Skin of body (tissue), 2 donors: Measurements from ENCODE around the gene USP17L21. TPM values are rescaled to one million over a fixed set of nuclear protein-coding genes. Genes with fewer than 3 reads are reported as not detected.
"Not testable (repeated sequence)": the region's sequence is repeated elsewhere in the genome, so short reads cannot be mapped to it uniquely, and the experiment has no call there.

Source experiments
- DNase-seq: peaks from one replicate; lab custom pipeline; 2025; lab: John Stamatoyannopoulos, UW
- total RNA-seq: library from RNA; depleted of rRNA; stranded (reverse); fragments of >200 nt; gene quantifications from one replicate; pipeline ENCODE4 v1.2.3, GENCODE V29; 2014

USP17L21 gene
- total RNA-seq: not detected

- DNase-seq: not testable (repeated sequence)
These were observed at the start of gene USP17L21 for GRCh38 chr4:9262572-9262971. Gene USP17L21, plus strand, starts transcription at chr4:9262872. Its CDS starts 0 bp downstream, at chr4:9262872.

DNA sequence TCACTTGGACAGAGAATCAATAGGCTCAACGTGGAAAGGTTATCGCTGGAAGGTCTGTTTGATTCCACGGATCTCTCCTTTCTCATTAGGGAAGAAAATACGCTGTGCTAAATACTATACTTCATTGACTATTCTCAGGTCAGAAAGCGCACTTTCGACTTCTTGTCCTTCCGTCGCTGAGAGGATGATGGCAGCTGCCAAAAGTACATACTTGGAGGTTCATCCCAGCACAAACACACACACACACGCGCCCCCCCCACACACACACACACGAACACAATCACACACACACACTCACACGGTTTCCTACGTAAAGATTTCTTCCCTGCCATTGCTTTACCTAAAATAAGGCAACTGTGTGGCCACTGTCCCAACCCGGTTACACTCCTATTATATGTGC, 48.0 kb upstream of the USP17L21 start:
- DNase-seq: not testable (repeated sequence)

GRCh38 chr4:9215105-9215504, 47.6 kb upstream of the USP17L21 start, which contains the start of gene USP17L11:
Gene USP17L11, plus strand, starts transcription at chr4:9215405. Its CDS starts 0 bp downstream, at chr4:9215405.
- DNase-seq: not testable (repeated sequence)

DNA sequence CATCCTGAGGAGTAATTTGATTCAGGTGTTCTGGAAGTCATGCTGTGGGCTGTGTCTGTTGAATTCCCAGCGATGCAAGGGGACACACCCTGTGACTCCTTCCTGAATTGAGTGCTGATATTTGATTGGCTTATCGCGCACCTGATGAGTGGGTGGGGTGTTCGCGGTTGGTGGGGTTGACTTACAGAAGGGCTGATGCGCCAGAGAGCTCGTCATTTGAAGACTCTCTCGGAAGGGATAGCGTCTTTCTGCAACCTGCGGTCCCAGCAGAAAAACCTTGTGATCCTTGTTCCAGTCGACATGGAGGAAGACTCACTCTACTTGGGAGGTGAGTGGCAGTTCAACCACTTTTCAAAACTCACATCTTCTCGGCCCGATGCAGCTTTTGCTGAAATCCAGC, 42.8 kb upstream of the USP17L21 start, which contains the start of gene USP17L12:
Gene USP17L12 (plus strand): TSS at position 301 of the 400 bp plus-strand sequence. CDS start 0 bp downstream, at position 301.
- not testable (repeated sequence) for DNase-seq

- not testable (repeated sequence) for DNase-seq
These were observed 38.1 kb upstream of the USP17L21 start, which contains the start of gene USP17L13 for GRCh38 chr4:9224596-9224995. Gene USP17L13, plus strand, starts transcription at chr4:9224896. Its CDS starts 0 bp downstream, at chr4:9224896.

DNA sequence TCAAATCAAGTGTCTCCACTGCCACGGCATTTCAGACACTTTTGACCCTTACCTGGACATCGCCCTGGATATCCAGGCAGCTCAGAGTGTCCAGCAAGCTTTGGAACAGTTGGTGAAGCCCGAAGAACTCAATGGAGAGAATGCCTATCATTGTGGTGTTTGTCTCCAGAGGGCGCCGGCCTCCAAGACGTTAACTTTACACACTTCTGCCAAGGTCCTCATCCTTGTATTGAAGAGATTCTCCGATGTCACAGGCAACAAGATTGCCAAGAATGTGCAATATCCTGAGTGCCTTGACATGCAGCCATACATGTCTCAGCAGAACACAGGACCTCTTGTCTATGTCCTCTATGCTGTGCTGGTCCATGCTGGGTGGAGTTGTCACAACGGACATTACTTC, 32.4 kb upstream of the USP17L21 start:
- DNase-seq: not testable (repeated sequence)

DNA sequence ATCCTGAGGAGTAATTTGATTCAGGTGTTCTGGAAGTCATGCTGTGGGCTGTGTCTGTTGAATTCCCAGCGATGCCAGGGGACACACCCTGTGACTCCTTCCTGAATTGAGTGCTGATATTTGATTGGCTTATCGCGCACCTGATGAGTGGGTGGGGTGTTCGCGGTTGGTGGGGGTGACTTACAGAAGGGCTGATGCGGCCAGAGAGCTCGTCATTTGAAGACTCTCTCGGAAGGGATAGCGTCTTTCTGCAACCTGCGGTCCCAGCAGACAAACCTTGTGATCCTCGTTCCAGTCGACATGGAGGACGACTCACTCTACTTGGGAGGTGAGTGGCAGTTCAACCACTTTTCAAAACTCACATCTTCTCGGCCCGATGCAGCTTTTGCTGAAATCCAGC, 28.6 kb upstream of the USP17L21 start, which contains the start of gene USP17L15:
Gene USP17L15 (plus strand): TSS at position 301 of the 400 bp plus-strand sequence. CDS start 0 bp downstream, at position 301.
- DNase-seq: not testable (repeated sequence)

- DNase-seq: not testable (repeated sequence)
These were observed 24.2 kb upstream of the USP17L21 start for GRCh38 chr4:9238461-9238860.

- DNase-seq: not testable (repeated sequence)
These were observed 19.1 kb upstream of the USP17L21 start, which contains the start of gene USP17L17 for GRCh38 chr4:9243579-9243978. Gene USP17L17, plus strand, starts transcription at chr4:9243879. Its CDS starts 0 bp downstream, at chr4:9243879.

DNA sequence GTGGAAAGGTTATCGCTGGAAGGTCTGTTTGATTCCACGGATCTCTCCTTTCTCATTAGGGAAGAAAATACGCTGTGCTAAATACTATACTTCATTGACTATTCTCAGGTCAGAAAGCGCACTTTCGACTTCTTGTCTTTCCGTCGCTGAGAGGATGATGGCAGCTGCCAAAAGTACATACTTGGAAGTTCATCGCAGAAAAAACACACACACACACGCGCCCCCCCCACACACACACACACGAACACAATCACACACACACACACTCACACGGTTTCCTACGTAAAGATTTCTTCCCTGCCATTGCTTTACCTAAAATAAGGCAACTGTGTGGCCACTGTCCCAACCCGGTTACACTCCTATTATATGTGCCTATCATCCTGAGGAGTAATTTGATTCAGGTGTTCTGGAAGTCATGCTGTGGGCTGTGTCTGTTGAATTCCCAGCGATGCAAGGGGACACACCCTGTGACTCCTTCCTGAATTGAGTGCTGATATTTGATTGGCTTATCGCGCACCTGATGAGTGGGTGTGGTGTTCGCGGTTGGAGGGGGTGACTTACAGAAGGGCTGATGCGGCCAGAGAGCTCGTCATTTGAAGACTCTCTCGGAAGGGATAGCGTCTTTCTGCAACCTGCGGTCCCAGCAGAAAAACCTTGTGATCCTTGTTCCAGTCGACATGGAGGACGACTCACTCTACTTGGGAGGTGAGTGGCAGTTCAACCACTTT, 14.6 kb upstream of the USP17L21 start, which contains the start of gene USP17L18:
Gene USP17L18 (plus strand): TSS at position 678 of the 728 bp plus-strand sequence. CDS start 0 bp downstream, at position 678.
- DNase-seq: not testable (repeated sequence)

- not testable (repeated sequence) for DNase-seq
These were observed 9.6 kb upstream of the USP17L21 start, which contains the start of gene USP17L19 for GRCh38 chr4:9253078-9253477. Gene USP17L19, plus strand, starts transcription at chr4:9253378. Its CDS starts 0 bp downstream, at chr4:9253378.

DNA sequence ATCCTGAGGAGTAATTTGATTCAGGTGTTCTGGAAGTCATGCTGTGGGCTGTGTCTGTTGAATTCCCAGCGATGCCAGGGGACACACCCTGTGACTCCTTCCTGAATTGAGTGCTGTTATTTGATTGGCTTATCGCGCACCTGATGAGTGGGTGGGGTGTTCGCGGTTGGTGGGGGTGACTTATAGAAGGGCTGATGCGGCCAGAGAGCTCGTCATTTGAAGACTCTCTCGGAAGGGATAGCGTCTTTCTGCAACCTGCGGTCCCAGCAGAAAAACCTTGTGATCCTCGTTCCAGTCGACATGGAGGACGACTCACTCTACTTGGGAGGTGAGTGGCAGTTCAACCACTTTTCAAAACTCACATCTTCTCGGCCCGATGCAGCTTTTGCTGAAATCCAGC, 4.8 kb upstream of the USP17L21 start, which contains the start of gene USP17L20:
Gene USP17L20 (plus strand): TSS at position 301 of the 400 bp plus-strand sequence. CDS start 0 bp downstream, at position 301.
- not testable (repeated sequence) for DNase-seq

- DNase-seq: not testable (repeated sequence)
These were observed 4.6 kb downstream of the USP17L21 start, which contains the start of gene USP17L22 for GRCh38 chr4:9267319-9267718. Gene USP17L22, plus strand, starts transcription at chr4:9267619. Its CDS starts 0 bp downstream, at chr4:9267619.

DNA sequence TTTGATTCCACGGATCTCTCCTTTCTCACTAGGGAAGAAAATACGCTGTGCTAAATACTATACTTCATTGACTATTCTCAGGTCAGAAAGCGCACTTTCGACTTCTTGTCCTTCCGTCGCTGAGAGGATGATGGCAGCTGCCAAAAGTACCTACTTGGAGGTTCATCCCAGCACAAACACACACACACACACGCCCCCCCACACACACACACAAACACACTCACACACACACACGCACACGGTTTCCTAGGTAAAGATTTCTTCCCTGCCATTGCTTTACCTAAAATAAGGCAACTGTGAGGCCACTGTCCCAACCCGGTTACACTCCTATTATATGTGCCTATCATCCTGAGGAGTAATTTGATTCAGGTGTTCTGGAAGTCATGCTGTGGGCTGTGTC, 9.0 kb downstream of the USP17L21 start:
- not testable (repeated sequence) for DNase-seq

Other genes starting within 250 kb of the USP17L21 start
- not detected for gene FAM90A26, start 92.5 kb upstream of the USP17L21 start, total RNA-seq
- not detected for gene USP17L10, start 52.2 kb upstream of the USP17L21 start, total RNA-seq
- not detected for gene USP17L11, start 47.5 kb upstream of the USP17L21 start, total RNA-seq
- gene USP17L12, start 42.7 kb upstream of the USP17L21 start, total RNA-seq: not detected
- gene USP17L13, start 38.0 kb upstream of the USP17L21 start, total RNA-seq: not detected
- gene USP17L15, start 28.5 kb upstream of the USP17L21 start, total RNA-seq: not detected
- gene USP17L17, start 19.0 kb upstream of the USP17L21 start, total RNA-seq: not detected
- not detected for gene USP17L18, start 14.2 kb upstream of the USP17L21 start, total RNA-seq
- not detected for gene USP17L19, start 9.5 kb upstream of the USP17L21 start, total RNA-seq
- not detected for gene USP17L20, start 4.7 kb upstream of the USP17L21 start, total RNA-seq
- gene USP17L22, start 4.7 kb downstream of the USP17L21 start, total RNA-seq: not detected
- gene USP17L24, start 62.3 kb downstream of the USP17L21 start, total RNA-seq: not detected
- gene USP17L25, start 67.0 kb downstream of the USP17L21 start, total RNA-seq: not detected
- not detected for gene USP17L26, start 71.8 kb downstream of the USP17L21 start, total RNA-seq
- gene USP17L5, start 76.5 kb downstream of the USP17L21 start, total RNA-seq: not detected
- gene USP17L27, start 81.3 kb downstream of the USP17L21 start, total RNA-seq: not detected
- gene USP17L28, start 86.0 kb downstream of the USP17L21 start, total RNA-seq: not detected
- gene USP17L29, start 90.8 kb downstream of the USP17L21 start, total RNA-seq: not detected
- not detected for gene USP17L30, start 100.3 kb downstream of the USP17L21 start, total RNA-seq
- gene DEFB131A, start 181.5 kb downstream of the USP17L21 start, total RNA-seq: not detected